Measurements from ENCODE around the gene CTNNA1. TPM values are rescaled to one million over a fixed set of nuclear protein-coding genes. Genes with fewer than 3 reads are reported as not detected.

Gene CTNNA1
- total RNA-seq, 1 donor from 2014 or later: 310 TPM

DNA sequence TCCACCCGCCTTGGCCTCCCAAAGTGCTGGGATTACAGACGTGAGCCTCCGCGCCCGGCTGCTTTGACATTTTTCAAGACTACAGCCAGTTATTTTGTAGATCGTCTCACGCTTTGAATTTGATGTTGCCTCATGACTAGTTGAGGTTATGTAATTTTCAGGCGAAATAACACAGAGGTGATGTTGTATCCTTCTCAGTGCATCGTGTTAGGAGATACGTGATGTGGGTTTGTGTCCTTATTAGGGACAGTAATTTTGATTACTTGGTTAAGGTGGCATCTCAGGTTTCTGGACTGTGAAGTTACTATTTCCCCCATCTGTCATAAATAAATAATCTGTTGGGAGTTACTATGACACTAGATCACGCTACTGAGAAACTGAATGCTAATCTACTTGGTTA lies 25.0 kb downstream of the CTNNA1 start:
- Histone ChIP-seq H3K27ac (no peak overlapping the region), H3K4me1 (peaks cover 0 to 4% of the 10 kb centered on the region in 2 donors), H3K27me3 (no peaks in the 10 kb centered on the region), H3K36me3 (peaks cover 8 to 18% of the 10 kb centered on the region in 2 donors), H3K9me3 (no peaks in the 10 kb centered on the region), H3K4me3 (no peak overlapping the region)
- intact Hi-C loops (cut with DNase I): no loop called here
- DNase-seq (ENCODE audit: low spot score in 2 of 2): no peak
- TF ChIP-seq, protein P1, sequence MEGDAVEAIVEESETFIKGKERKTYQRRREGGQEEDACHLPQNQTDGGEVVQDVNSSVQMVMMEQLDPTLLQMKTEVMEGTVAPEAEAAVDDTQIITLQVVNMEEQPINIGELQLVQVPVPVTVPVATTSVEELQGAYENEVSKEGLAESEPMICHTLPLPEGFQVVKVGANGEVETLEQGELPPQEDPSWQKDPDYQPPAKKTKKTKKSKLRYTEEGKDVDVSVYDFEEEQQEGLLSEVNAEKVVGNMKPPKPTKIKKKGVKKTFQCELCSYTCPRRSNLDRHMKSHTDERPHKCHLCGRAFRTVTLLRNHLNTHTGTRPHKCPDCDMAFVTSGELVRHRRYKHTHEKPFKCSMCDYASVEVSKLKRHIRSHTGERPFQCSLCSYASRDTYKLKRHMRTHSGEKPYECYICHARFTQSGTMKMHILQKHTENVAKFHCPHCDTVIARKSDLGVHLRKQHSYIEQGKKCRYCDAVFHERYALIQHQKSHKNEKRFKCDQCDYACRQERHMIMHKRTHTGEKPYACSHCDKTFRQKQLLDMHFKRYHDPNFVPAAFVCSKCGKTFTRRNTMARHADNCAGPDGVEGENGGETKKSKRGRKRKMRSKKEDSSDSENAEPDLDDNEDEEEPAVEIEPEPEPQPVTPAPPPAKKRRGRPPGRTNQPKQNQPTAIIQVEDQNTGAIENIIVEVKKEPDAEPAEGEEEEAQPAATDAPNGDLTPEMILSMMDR (IDR thresholded peaks at IDR 0.05): no peak

DNA sequence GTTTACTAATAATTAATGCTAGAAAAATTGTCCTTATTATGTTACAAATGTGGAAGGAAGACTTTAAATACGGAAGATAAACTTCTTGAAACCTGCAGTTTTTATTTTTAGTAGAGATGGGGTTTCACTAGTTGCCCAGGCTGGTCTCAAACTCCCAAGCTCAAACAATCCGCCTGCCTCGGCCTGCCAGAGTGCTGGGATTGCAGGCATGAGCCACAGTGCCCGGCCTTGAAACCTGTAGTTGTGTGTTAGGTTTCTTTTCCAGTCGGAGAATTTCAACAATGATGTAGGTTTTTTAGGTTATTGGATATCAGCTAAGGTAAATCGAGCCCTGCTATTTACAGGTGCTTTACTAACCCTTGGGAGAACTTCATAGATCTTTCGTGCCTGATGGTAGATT lies 30.8 kb downstream of the CTNNA1 start:
- peaks cover 0 to 2% of the 10 kb centered on the region in 2 donors for H3K4me1 ChIP-seq
- no peak overlapping the region for H3K27ac ChIP-seq
- intact Hi-C loops (cut with DNase I): no loop called here
- H3K27me3 ChIP-seq: no peaks in the 10 kb centered on the region
- DNase-seq (ENCODE audit: low spot score in 2 of 2): no peak
- TF ChIP-seq, protein P1 (IDR thresholded peaks at IDR 0.05): no peak
- H3K36me3 ChIP-seq: peaks cover 9 to 27% of the 10 kb centered on the region in 2 donors
- no peak overlapping the region for H3K4me3 ChIP-seq
- H3K9me3 ChIP-seq: no peaks in the 10 kb centered on the region

DNA sequence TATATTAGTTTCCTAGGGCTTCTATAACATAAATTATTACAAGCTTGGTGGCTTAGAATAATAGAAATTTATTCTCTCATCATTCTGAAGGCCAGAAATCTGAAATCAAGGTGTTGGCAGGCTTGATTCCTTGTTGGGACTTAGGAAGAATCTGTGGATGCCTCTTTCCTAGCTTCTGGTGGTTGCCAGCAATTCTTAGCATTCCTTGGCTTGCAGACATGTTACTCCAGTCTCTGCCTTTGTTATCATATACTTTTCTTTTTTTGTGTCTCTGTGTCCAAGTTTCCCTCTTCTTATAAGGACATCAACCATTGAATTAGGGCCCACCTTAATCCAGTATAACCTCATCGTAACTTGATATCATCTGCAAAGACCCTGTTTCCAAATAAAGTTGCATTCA lies 31.4 kb downstream of the CTNNA1 start:
- Histone ChIP-seq H3K27ac (no peak overlapping the region), H3K36me3 (peaks cover 9 to 27% of the 10 kb centered on the region in 2 donors), H3K9me3 (no peaks in the 10 kb centered on the region), H3K4me3 (no peak overlapping the region), H3K4me1 (peaks cover 0 to 2% of the 10 kb centered on the region in 2 donors), H3K27me3 (no peaks in the 10 kb centered on the region)
- TF ChIP-seq, protein P1 (IDR thresholded peaks at IDR 0.05): no peak
- intact Hi-C loops (cut with DNase I): no loop called here
- DNase-seq (ENCODE audit: low spot score in 2 of 2): no peak

DNA sequence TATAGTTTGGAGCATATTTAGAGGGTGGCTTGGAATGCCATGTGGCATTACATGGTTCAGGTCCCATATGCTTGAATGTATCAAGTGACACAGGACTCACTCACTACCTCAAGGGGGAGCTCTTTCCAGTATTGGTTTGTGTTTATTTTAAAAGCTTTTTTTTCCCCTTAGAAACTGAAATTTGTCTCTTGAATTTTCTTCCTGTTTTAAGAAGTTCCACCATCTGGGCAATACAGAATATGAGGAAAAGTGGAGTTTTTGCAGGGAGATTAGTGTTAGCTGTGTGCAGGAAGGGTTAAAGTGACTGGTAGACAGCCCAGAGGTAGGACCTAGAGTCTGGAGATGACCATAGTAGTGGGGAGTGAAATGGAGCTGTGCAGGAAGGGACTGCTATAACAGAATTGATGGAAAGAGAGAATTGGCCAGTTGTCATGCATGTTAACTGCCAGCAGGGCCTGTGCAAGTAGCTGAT lies 36.6 kb downstream of the CTNNA1 start:
- peaks cover 0 to 9% of the 10 kb centered on the region in 2 donors for H3K36me3 ChIP-seq
- no peak for DNase-seq (ENCODE audit: low spot score in 2 of 2)
- no peaks in the 10 kb centered on the region for H3K27me3 ChIP-seq
- no peaks in the 10 kb centered on the region for H3K9me3 ChIP-seq
- TF ChIP-seq, protein P1 (IDR thresholded peaks at IDR 0.05): peak in 2 of 3 experiments; percentile 37 to 45
- no peak overlapping the region for H3K4me3 ChIP-seq
- no peak overlapping the region for H3K27ac ChIP-seq
- intact Hi-C loops (cut with DNase I): no loop called here
- peaks cover 0 to 25% of the 10 kb centered on the region in 2 donors for H3K4me1 ChIP-seq

DNA sequence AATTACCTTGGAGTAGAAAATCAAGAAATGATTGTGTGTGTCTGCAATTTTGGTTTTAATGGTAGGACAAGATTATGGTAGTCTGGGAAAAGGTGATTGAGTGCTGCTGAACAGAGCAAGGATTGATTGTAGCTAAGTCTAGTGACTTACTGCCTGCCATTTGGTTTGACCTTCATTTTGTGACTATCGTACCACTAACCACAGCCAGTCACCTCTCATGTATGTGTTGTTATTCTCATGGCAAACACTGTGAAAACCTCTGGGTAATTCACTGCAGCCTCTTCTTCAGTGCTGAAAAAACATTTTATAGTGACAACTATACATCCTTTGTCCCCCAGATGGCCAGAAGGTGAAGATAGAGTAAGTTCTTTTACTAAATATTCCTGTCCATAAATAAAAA lies 37.5 kb downstream of the CTNNA1 start:
- H3K4me3 ChIP-seq: no peak overlapping the region
- H3K9me3 ChIP-seq: no peaks in the 10 kb centered on the region
- TF ChIP-seq, protein P1 (IDR thresholded peaks at IDR 0.05): no peak
- DNase-seq (ENCODE audit: low spot score in 2 of 2): no peak
- peaks cover 0 to 4% of the 10 kb centered on the region in 2 donors for H3K36me3 ChIP-seq
- H3K27ac ChIP-seq: no peak overlapping the region
- peaks cover 0 to 28% of the 10 kb centered on the region in 2 donors for H3K4me1 ChIP-seq
- intact Hi-C loops (cut with DNase I): no loop called here
- no peaks in the 10 kb centered on the region for H3K27me3 ChIP-seq

Data from ascending aorta (tissue), 2 donors.